ENCODE data around the gene NES. TPM values are rescaled to one million over a fixed set of nuclear protein-coding genes. Genes with fewer than 3 reads are reported as not detected.

NES gene
- polyA plus RNA-seq, 3 donors = 123 to 175 (median 150) TPM

GRCh38 chr1:156668801-156669637 is 8.2 kb downstream of the NES start:
- no peak for DNase-seq (ENCODE audit: extremely low read depth in 1 of 11, low read depth in 9 of 11, low spot score in 4 of 11)

- DNase-seq (ENCODE audit: extremely low read depth in 1 of 11, low read depth in 9 of 11, low spot score in 4 of 11) = no peak
Observed at GRCh38 chr1:156667968-156668709, 9.1 kb downstream of the NES start.

- DNase-seq (ENCODE audit: extremely low read depth in 1 of 11, low read depth in 9 of 11, low spot score in 4 of 11) = no peak
Observed at GRCh38 chr1:156667610-156667967, 9.6 kb downstream of the NES start.

GRCh38 chr1:156666862-156667609 is 10.2 kb downstream of the NES start:
- no peak for DNase-seq (ENCODE audit: extremely low read depth in 1 of 11, low read depth in 9 of 11, low spot score in 4 of 11)

GRCh38 chr1:156665539-156665938 is 11.7 kb downstream of the NES start:
- no peak for DNase-seq (ENCODE audit: extremely low read depth in 1 of 11, low read depth in 9 of 11, low spot score in 4 of 11)

GRCh38 chr1:156664767-156665411 is 12.3 kb downstream of the NES start:
- DNase-seq (ENCODE audit: extremely low read depth in 1 of 11, low read depth in 9 of 11, low spot score in 4 of 11) = no peak

- DNase-seq (ENCODE audit: extremely low read depth in 1 of 11, low read depth in 9 of 11, low spot score in 4 of 11) = peak in 1 of 11 donors; percentile 54
Observed at GRCh38 chr1:156664046-156664766, 13.0 kb downstream of the NES start.

GRCh38 chr1:156663178-156663577 is 14.0 kb downstream of the NES start:
- no peak for DNase-seq (ENCODE audit: extremely low read depth in 1 of 11, low read depth in 9 of 11, low spot score in 4 of 11)

- DNase-seq (ENCODE audit: extremely low read depth in 1 of 11, low read depth in 9 of 11, low spot score in 4 of 11) = no peak
Observed at GRCh38 chr1:156662800-156663055, 14.5 kb downstream of the NES start.

GRCh38 chr1:156662005-156662799 is 15.0 kb downstream of the NES start:
- DNase-seq (ENCODE audit: extremely low read depth in 1 of 11, low read depth in 9 of 11, low spot score in 4 of 11) = no peak

GRCh38 chr1:156660752-156661112 is 16.5 kb downstream of the NES start:
- DNase-seq (ENCODE audit: extremely low read depth in 1 of 11, low read depth in 9 of 11, low spot score in 4 of 11) = no peak

- peak; percentile 82 to 94 (median 92) for DNase-seq (ENCODE audit: extremely low read depth in 1 of 11, low read depth in 9 of 11, low spot score in 4 of 11)
Observed at GRCh38 chr1:156659988-156660751, 17.0 kb downstream of the NES start.

GRCh38 chr1:156659661-156659987 is 17.6 kb downstream of the NES start:
- no peak for DNase-seq (ENCODE audit: extremely low read depth in 1 of 11, low read depth in 9 of 11, low spot score in 4 of 11)

- DNase-seq (ENCODE audit: extremely low read depth in 1 of 11, low read depth in 9 of 11, low spot score in 4 of 11) = no peak
Observed at GRCh38 chr1:156658945-156659574, 18.1 kb downstream of the NES start.

- no peak for DNase-seq (ENCODE audit: extremely low read depth in 1 of 11, low read depth in 9 of 11, low spot score in 4 of 11)
Observed at GRCh38 chr1:156658496-156658895, 18.7 kb downstream of the NES start.

GRCh38 chr1:156657741-156658319 is 19.4 kb downstream of the NES start:
- DNase-seq (ENCODE audit: extremely low read depth in 1 of 11, low read depth in 9 of 11, low spot score in 4 of 11) = no peak
